ENCODE measurements around the gene BUB1.
A peak's percentile ranks its signal among the peaks of the same experiment; 100 is the strongest.
"Not testable (repeated sequence)": the region's sequence is repeated elsewhere in the genome, so short reads cannot be mapped to it uniquely, and the experiment has no call there.

BUB1 gene

DNA sequence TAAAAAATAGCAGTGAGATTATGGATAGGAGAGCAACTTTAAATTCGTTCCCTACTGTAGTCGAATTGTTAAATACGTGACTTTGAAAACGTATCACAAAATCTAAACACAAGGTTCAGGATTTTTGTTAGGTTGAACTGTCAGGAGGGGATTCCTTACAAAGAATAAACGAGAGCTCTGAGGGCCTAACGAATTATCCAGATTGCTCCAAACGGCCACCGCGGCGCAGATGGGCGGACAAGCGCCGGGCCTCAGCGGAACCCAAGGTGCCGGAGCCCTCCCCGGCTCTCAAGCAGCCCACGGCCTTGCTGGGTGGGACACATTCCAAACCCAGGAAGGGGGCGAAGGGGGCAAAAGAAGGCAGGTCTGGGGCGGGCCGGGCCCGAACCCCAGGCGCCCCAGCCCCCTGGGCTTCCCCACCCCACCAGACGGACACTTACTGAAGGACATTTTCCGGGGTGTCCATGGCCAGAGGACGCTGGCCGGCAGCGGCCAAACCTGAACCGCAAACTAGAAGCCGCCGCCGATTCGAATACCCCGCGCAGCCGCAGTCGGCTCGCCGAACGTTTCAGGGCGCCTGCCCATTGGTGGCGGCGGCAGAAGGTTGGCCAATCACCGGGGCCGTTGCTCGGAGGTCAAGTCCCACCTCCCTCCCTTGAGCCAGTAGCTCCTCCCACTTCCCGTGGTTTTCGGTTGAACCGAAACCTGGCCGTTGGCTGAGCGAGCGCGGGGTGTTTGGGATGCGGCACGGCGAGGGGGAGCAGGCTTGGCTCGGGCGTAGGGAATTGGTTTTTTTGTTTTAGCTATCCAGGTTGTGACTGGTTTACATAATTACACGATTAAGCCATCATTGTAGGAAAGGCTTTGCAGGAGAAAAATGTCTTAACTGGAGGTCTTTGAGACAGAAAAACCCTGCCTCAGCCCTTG lies at the start of gene BUB1:
Gene BUB1, minus strand, starts transcription at position 534 of the 927 bp plus-strand sequence. Its CDS starts 68 bp downstream, at position 466.
- peak; percentile 98 for DNase-seq (ENCODE audit: low spot score)

DNA sequence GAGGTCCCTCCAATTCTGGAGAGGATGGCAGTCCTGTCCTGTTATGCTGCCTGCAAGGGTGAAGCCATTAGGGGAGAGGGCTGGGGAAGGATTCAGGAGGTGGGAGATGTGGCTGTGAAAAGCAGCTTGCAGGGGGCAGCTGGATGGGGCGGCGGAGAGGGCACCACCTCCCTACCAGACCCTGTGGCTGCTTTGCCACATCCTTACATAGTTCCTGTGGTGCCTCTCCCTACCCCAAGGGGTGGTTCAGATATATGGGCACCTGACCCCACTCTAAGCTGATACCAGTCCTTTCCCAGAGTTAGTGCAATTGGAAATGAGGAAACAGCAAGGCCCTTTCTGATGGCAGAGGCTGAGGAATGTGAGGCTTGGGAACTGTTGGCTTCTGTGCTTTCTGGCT lies 48.4 kb upstream of the BUB1 start:
- DNase-seq (ENCODE audit: low spot score), result no peak

DNA sequence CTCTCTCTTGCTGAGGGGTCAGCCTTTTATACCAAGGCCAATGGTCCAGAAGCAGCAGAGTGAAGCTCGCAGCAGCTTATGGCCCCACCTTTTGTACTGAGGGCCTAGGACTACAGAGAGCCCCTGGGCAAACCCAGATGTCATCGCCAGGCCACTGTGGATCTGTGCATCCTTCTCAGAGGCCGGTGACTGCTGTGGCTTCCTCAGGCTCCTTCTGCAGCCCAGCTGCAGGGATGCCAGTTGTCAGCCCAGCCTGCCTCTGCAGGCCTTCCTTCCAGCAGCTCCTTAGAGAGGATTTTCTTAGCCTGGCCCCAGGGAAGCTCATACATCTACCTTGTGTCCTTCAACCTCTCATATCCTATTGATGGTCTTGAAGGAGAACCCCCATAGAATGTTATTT lies 48.0 kb upstream of the BUB1 start:
- DNase-seq (ENCODE audit: low spot score), result no peak

DNA sequence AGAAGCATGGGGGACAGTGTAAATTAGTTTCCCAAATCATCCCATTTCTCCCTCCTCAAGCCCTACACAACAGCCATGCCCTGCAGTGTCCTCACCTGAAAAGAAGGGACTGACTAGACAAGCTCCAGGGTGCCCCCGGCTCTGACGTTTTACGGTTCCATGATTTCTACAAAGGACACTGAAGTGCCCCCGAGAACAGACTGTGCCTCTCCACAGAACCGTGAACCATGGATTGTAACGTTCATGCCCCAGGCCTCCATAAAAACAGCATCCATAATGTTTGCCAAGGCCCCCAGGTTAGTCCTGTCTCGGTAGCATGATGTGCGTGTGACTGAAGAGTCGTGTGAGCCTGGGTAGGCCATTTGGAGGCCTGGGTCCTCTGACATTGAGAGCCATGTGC lies 47.5 kb upstream of the BUB1 start:
- DNase-seq (ENCODE audit: low spot score), result no peak

DNA sequence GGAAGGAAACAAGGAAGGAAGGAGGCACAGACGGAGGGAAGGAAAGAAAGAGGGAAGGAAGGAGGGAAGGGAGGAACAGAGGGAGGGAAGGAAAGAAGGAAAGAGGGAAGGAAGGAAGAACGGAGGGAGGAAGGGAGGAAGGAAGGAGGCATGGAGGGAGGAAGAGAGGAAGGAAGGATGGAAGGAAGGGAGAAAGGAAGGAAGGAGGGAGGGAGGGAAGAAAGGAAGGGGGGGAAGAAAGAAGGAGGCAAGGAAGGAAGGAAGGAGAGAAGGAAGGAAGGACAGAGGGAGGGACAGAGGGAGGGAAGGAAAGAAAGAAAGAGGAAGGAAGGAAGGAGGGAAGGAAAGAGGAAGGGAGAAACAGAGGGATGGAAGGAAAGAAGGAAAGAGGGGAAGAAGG lies 47.0 kb upstream of the BUB1 start:
- no peak for DNase-seq (ENCODE audit: low spot score)

DNA sequence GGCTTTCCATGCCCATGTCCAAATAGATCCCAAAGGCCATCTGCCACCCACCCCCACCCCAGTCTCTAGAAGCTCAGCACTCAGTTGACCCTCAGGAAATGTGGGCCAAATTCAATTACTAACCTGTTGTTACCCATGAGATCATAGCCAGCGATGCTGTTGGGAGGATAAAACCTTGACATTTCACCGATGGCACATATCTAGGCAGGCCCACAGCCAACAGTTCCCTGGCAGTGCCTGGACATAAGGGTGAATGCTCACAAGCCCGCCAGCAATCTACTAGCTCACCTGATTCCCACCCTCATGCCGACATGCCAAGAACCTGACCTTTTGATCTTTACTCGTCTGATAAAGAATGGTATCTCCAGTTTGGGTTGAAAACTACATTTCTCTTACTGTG lies 42.7 kb upstream of the BUB1 start:
- DNase-seq (ENCODE audit: low spot score), result no peak

DNA sequence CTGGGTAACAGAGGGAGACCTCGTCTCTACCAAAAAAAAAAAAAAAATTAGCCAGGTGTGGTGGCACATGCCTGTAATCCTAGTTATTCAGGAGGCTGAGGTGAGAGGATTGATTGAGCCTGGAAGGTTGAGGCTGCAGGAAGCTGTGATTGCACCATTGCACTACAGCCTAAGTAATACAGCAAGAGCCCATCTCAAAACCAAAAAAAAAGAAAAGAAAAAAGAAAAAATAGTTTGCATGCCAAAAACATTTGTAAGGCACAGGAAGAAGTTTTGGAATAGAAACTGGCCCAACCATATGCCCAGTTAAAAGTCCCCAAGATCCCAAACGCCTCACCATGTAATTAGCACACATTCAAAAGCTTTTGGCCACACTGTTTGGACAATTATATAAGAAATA lies 41.1 kb upstream of the BUB1 start:
- DNase-seq (ENCODE audit: low spot score), result no peak

DNA sequence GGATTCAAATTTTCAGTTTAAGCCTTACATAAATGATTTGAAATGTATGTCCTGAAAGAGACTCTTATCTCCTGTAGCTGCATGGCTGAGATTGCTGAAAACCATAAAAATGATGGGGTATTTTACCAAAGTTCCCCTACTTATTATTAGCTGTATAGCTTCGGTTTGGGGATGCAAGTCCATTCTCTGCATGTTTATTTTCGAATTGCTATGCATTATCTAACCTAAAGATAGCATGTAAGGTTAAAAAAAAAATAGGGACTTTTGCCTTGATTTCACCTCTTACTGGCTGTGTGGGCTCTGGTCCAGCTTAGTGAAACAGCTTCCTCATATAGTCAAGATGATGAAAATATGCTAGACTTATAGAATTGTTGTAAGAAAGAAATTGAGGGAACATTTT lies 40.5 kb upstream of the BUB1 start:
- DNase-seq (ENCODE audit: low spot score), result no peak

DNA sequence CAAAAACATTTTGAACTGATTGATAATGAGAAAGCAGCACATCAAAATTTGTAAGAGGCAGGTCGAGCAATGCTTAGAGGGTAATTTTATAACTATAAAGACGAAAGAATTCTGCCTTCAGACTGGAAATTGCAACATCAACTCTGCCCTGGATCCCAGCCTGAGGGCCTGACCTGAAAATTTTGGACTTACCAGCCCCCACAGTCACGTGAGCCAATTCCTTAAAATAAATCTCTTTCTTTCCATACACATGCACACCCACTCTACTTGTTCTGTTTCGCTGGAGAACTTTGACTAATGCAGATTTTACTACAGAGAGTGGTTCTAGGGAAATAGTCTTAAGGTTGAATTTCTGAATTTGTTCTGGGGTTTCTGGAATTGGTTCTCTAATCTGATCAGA lies 39.9 kb upstream of the BUB1 start:
- no peak for DNase-seq (ENCODE audit: low spot score)

DNA sequence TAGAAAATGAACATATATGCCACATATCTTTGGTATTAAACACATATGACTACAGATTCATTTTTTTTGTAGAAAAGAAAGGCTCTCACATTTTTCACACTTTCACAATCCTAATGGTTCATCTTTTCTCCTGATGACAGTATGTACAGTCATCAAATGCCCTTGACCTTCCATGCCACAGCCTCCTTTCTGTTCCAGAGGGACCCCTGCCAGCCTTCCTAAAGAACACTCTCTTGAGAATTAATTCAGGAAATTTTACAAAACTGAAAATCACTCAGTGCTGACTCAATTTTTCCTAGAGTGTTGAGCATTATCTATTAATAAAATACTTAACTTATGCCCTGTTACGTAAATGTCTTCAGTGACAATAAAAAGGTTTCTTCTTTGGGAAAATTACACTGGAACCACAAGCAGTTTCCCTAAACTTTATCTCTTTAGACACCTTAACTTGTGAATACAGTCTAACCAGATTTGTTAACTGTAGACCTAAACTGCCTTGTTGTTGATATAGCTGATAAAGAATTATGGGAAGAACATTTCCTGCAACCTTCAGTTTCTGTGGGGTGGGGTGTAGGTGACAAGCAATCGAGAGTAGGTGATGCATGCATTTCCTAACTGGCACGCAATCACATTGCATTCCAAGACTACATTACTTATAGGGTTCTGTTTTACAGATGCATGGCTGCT lies 39.2 kb upstream of the BUB1 start:
- DNase-seq (ENCODE audit: low spot score), result no peak

DNA sequence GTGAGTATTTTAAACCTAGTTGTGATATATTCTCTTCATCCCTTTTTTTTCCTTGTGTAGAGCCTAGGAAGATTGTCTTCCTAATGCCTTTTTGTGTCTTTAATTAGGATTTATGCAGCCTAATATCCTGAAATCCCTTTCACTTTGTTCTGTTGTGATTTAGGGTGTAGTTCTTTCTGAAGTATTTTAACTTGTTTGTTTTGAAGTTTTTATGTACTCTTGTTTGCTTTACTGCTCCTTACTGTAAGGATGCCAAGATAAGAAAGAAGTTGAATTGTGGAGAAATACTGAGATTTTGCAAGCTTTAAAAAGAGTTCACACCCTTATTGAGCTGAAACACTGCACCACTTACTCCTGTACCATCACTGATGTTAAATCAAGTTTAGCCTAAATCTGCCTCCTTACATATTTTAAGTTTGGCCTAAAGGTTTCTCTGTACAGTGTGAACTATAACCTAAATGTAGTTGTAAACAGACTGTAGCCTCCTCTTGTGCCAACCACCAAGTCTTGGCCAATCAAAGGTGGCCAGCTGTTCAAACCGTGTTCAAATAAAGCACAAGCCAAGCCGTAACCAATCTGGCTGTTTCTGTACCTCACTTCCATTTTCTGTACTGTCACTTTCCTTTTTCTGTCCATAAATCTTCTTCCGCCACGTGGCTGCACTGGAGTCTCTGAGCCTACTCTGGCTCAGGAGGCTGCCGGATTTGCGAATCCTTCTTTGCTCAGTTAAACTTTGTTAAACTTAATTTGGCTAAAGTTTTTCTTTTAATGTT lies 36.8 kb upstream of the BUB1 start:
- DNase-seq (ENCODE audit: low spot score), result no peak

DNA sequence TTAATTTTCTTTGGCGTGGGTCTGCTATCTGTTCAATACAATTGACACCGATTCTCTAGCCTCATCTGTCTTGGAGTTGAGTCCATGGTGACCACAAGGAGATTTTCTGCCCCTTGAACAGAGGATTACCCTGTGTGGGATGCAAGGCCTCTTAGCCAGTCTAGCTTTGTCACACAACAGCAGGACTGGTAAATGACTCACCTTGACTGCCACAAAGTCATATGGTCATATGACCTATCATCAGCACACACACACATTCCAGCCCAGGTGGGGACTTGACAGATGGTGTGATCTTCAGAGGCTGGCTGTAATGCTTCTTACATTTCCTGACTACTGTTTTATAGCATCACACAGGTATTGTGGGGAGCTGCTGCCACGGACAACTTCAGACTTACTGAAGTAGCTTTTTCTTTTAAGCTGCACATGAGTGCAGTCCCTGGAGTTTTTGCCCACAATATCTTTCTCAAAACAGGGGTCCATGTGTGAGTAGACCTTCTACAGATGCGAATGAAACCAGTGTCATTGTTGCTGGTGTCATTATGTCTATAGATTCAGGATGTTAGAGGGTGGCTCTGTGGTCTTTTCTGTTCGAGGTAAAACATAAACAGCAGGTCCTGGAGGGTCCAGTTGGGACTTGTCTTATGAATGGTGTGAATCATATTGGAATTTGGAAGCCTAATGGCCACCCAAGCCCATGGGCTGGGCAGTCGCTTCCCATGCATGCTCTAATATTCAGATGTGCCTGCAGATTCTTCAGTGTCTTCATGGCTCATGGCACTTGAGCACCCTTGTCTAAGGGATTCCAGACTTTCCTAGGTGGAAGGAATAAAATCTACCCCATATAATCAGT lies 35.9 kb upstream of the BUB1 start:
- DNase-seq (ENCODE audit: low spot score), result no peak

DNA sequence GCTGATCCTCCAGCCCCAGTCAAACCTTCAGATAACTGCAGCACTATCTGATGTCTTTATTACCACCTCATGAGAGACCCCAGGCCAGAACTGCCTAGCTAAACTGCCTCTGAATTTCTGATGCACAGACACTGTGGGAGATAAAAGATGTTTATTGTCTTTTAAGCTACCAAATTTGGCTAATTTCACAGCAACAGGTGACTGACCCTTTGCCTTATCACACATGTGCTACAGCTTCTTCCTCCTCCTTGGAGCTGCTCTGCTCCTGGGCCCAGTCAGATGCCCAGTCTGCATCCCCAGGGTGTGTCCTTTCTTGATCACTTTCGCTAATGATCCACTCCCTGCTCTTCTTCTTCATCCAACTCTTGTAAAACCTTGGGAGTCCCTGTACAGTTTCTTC lies 34.9 kb upstream of the BUB1 start:
- DNase-seq (ENCODE audit: low spot score), result no peak

DNA sequence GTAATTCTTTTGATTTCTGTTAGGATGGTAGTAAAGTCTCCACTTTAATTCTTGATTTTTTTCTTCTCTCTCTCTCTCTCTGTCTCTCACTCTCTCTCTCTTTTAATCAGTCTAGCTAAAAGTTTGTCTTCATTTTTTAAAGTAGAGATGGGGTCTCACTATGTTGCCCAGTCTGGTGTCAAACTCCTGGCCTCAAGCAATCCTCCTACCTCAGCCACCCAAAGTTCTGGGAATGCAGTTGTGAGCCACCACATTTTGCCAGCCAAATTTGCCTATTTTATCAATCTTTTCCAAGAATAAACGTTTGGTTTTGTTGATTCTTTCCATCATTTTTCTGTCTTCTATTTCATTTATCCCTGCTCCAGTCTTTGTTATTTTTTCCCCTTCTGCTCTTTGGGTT lies 30.6 kb upstream of the BUB1 start:
- no peak for DNase-seq (ENCODE audit: low spot score)

DNA sequence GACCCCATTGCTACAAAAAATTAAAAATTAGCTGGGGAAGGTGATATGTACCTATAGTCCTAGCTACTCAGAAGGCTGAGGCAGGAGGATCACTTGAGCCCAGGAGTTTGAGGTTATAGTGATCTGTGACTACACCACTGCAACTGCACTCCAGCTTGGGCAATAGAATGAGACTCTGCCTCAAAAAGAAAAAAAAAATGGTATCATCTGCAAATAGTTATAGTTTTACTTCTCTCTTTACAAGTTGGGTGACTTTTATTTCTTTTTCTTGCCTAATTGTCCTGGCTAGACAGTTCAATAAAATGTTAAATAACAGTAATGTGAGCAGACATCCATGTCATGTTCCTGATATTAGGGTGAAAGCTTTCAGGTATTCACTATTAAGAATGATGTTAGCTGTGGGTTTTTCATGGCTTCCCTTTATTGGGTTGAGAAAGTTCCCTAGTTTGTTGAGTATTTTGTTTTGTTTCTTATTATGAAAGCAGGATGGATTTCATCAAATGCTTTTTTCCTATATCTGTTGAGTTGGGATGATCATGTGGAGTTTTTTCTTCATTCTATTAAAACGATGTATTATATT lies 29.6 kb upstream of the BUB1 start:
- DNase-seq (ENCODE audit: low spot score), result no peak

DNA sequence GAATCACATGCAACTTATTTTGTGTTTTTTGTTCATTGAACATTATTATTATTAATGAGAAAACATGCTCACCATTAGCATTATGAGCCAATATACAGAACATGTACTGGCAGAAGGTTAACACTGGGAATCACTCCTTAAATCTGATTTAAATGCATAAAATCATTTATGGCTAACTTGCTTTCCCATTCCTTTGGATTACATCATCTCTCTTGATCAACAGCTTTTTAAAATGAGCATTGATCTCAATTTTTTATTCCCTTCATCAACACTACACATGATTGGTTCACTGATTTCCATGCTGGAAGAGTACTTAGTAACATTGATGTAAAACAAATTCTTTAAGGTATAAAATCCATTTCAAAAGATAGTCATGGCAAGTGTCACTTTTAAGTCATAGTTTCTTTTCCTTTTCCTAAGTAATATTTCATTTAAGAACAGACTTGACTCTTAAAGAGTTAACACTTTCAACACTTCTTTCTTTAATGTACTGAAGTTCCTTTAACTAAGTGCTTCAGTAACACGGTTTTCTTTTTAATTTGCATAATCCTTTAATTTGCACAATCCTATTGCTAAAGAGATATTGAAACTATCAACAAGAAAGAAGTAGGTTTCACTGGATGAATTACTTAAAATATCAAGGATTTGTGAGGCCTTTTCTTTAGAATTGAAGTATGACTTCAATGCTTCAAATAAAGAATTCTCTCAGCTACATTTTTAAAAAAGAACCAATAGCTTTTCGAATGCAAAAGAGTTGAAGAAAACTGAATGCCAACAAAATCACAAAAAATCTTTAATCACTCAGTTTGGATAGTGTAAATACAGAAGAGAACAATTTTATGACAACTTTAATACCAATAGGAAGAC lies 24.9 kb upstream of the BUB1 start:
- no peak for DNase-seq (ENCODE audit: low spot score)

DNA sequence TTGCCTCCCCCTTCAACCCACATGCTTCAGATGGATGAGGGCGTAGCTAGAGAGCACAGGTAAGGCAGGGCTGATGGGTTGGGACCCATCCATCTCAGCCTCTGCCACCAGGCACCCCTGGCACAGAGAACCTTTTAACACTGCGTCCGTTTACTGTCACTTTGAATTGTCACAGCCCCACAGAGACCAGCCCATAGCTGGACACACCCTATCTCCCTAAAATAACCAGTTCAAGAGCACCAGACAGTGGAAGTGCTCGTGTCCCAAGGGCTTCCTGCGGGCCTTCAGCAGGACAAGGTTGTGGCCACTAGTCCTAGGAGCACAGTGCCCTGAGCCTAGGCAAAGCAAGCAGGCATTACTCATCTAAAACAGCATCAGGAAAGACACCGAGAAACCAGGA lies 20.4 kb upstream of the BUB1 start:
- not testable (repeated sequence) for DNase-seq (ENCODE audit: low spot score)

DNA sequence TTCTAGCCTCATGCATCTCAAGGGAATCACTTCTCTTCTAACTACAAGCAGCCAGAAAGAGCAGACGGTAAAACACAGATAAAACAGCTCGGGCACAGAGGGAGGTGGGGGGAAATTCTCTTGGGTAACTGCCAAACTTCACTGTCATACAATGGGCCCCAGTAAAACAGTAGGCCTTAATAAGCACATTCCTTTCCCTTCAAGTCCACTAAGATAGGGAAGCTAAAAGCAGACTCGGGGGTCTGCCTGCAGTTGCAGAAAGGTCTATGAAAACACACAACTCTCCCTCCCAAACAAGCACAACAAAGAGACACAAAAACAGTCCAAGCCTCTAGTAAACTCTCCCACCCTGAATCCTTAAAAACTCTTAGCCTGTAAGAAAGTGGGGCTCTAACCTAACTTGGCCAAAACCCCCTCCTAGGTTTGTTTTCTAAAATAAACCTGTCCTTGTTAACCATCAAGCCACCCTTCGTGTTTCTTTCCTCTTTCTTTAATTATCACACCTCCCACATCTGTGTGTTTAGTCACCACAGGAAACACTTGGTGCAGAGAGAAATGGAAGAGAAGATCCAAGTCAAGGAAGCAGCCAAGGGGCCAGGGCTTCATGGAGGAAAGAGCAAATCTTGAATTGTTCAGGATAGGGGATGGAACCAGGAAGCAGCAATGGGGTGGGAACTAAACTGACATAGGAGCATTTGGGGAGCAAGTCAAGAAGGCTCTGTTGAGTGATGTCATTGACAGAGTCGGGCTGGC lies 17.5 kb upstream of the BUB1 start:
- DNase-seq (ENCODE audit: low spot score), result not testable (repeated sequence)

DNA sequence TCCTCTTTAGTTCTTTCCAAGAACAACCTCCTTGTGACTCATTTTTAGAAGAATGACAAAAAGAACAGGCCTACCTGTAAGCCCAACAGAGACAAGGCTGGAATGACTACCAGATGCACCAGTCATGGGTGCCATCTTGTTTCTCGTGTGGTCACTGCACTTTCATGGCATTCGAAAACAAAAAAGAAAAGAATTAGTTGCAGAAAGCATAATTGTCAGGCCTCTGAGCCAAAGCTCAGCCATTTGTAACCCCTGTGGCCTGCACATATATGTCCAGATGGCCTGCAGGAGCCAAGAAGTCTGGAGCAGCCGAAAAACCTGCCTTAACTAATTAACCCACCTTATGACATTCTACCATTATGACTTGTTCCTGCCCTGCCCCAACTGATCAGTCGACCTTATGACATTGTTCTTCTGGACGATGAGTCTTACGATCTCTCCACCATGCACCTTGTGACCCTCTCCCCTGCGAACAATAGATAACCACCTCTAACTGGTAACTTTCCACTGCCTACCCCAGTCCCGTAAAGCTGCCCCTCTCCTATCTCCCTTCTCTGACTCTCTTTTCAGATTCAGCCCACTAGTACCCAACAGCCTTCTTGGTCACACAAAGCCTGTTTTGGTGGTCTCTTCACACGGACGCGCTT lies 13.9 kb upstream of the BUB1 start:
- no peak for DNase-seq (ENCODE audit: low spot score)

Data from left forelimb (tissue), 1 donor.